ENCODE measurements around the gene CYTH4.

Gene CYTH4

GRCh38 chr22:37345863-37346504, 63.7 kb downstream of the CYTH4 start:
- DNase-seq (ENCODE audit: low read depth), result peak; percentile 97

DNA sequence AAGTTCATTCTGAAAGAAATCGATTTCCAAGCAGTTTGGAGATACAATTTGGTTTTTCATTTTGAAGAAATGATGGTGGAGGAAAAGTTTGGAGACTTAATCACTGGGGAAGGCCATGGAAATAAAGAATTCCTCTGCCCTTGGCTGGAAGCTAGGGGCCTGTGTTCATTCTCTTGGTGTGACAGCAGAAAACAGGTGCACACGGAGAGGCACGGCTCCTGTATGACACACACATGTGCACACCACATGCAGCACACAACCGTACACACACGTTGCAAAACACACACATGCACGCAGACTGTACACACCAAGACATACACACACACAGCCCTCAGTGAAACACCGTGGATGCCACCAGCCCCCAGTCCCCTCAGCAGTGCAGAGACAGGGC, 64.2 kb downstream of the CYTH4 start:
- DNase-seq (ENCODE audit: low read depth), result no peak

- no peak for DNase-seq (ENCODE audit: low read depth)
Observed at GRCh38 chr22:37349043-37349814, 66.9 kb downstream of the CYTH4 start.

GRCh38 chr22:37351232-37351631, 68.9 kb downstream of the CYTH4 start:
- no peak for DNase-seq (ENCODE audit: low read depth)

DNA sequence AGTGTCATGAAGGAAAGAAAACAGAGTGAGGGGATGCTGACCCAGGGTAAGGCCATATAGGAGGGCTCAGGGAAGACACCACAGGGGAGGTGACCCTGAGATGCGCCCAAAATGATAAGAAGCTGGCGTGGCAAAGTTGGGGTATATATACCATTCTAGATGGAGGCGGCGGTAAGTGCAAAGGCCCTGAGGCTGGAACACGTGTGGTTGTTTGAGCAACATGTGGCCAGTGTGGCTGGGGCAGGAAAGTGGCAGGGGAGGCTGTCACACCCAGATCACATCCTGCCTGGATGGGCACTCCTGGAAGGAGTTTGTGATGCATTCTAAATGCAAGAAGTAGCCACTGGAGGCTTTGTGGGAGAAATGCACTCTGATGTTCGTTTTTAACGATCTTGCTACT, 70.2 kb downstream of the CYTH4 start:
- DNase-seq (ENCODE audit: low read depth), result no peak

GRCh38 chr22:37353839-37354238, 71.5 kb downstream of the CYTH4 start:
- no peak for DNase-seq (ENCODE audit: low read depth)

GRCh38 chr22:37354261-37354660, 72.0 kb downstream of the CYTH4 start:
- no peak for DNase-seq (ENCODE audit: low read depth)

GRCh38 chr22:37354670-37355069, 72.4 kb downstream of the CYTH4 start:
- no peak for DNase-seq (ENCODE audit: low read depth)

- DNase-seq (ENCODE audit: low read depth), result no peak
Observed at GRCh38 chr22:37355174-37355573, 72.9 kb downstream of the CYTH4 start.

GRCh38 chr22:37356922-37357321, 74.6 kb downstream of the CYTH4 start:
- DNase-seq (ENCODE audit: low read depth), result no peak

DNA sequence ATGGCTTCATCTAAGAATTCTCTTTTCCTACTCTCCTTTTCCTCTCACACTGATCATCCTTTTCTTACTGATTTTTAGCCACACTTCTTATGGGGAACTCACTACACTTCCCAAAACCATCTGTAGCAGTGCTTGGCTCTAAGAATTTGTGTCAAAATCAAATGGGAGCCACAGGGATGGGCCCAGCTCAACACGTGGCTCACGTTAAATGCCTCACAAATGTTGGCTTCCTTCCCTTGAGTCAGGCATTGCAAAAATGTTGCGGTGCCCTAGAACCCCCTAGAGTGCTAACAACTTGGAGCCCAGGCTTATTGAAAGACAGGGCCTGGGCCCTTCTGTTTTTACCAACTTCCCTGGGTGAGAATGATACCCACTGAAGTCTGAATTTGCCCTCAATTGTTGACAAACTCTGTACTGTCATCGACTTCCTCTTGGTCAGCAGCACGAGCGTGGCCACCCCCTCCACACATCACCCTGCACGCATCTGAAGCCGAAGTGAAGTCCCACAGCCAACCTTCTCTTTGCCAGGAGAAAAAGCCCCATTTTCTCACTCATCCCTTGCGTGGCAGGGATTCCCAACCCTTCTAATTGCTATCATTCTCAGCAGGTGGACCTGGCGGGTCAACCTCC, 75.3 kb downstream of the CYTH4 start:
- peak; percentile 40 for DNase-seq (ENCODE audit: low read depth)

DNA sequence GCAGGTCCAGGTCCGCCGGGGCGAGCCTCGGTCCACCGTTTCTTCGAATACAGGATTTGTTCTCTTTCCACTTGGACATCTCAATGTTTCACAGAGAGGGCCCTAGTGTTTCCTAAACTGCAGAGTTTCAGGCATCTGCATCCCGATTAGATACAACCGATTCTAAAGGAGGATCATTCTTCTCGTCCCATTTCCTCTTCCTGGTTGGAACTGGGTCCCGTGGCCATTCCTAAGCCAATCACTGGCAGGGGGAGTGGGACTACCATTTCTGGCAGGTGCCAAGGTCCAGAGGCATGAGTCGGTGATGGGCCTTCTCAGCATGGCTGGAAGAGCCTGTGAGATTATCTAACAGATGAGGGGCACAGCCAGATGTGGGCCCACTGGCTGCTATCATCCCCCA, 76.1 kb downstream of the CYTH4 start:
- DNase-seq (ENCODE audit: low read depth), result no peak

DNA sequence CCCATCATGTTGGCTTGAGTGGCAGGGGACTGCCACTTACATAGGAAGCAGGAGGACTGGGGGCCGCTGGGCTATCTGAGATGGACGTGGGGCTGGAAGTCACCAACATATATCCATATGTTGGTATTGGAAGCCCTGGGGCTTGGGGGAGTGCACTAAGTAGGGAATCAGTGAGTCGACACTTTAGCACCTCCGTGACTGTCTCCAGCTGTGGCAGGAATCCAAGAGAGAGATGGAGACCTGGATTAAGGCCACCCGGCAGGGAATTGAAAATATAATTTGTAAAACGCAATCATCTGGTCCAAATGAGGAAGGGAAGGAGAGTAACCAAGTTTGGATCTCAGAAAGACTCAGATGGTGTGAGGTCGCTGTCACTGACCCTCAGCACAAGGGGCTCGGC, 76.6 kb downstream of the CYTH4 start:
- DNase-seq (ENCODE audit: low read depth), result peak; percentile 35

DNA sequence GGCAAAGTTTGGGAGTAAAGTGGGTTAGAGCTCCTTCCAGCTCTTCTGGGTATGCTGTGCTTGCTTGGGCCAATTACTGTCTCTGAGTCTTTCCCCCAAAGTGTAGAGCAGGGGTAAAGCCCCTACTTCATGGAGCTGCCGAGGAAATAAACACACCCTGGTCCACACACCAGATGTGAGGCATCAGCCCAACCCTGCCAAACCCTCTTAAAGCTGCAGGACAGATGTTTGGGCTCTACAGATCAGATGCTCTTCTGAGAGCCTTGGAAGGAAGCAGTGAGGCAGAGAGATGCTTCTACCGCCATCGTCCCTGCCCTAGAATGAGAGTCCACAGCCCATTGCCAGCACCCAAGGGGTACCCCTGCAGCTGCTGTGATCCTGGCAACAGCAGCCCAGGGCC, 80.3 kb downstream of the CYTH4 start:
- DNase-seq (ENCODE audit: low read depth), result no peak

- DNase-seq (ENCODE audit: low read depth), result no peak
Observed at GRCh38 chr22:37363261-37363992, 81.1 kb downstream of the CYTH4 start.

All from EH (cell line).